Panc1 (cell line): Measurements from ENCODE around the gene BCAN. TPM values are rescaled to one million over a fixed set of nuclear protein-coding genes. Genes with fewer than 3 reads are reported as not detected.

Experiments used
- ATAC-seq: fragments of 200-7000 bp; cut with Tn5 transposase; 2 replicates; pipeline ENCODE4 v1.9.1; 2020; ENCODE audit warnings: mild to moderate bottlenecking, moderate library complexity
- BruUV-seq: library from RNA; stranded (reverse); fragments of 400-500 nt; replicated peaks from 2 replicates; lab custom pipeline; 2021; lab: Mats Ljungman, UMichigan
- CTCF ChIA-PET: fragments of 300-600 bp; sonication (Branson Sonifier 250); formaldehyde crosslinking; loops from one replicate; lab custom pipeline; 2022; ENCODE audit warnings: antibody characterized with exemption; lab: Charles Lee
- POLR2A ChIA-PET: fragments of 300-600 bp; sonication (Branson Sonifier 250); formaldehyde crosslinking; loops from one replicate; lab custom pipeline; 2022; ENCODE audit warnings: antibody characterized with exemption; lab: Charles Lee
- DNase-seq: peaks from one replicate; pipeline ENCODE4 v3.0.0-alpha.2; 2010; ENCODE audit warnings: low read depth, low spot score
- H3K27ac ChIP-seq: 2 replicates; pipeline ENCODE4 v1.5.1; 2011; ENCODE audit warnings: mild to moderate bottlenecking, low read length, inconsistent platforms
- H3K27me3 ChIP-seq: fragments of 200-500 bp; sonication (Bioruptor generic); 2 replicates; pipeline ENCODE4 v1.6.0; 2014; ENCODE audit warnings: low read length, inconsistent platforms; ENCODE audit not compliant: control insufficient read depth, insufficient read depth
- H3K36me3 ChIP-seq: fragments of 200-500 bp; sonication (Bioruptor generic); 2 replicates; pipeline ENCODE4 v1.5.1; 2014; ENCODE audit warnings: inconsistent platforms, mild to moderate bottlenecking, low read length, moderate library complexity; ENCODE audit not compliant: control insufficient read depth, insufficient read depth
- H3K4me1 ChIP-seq: 2 replicates; pipeline ENCODE4 v1.5.1; 2011; ENCODE audit warnings: inconsistent platforms, mild to moderate bottlenecking, low read length, moderate library complexity; ENCODE audit not compliant: control insufficient read depth, insufficient read depth
- H3K4me3 ChIP-seq, 2 experiments: 2 replicates each; pipeline ENCODE4 v1.5.1; 2011 to 2012; ENCODE audit warnings: low read depth in 2 of 2, low read length in 2 of 2, mild to moderate bottlenecking in 2 of 2, inconsistent platforms in 1 of 2, moderate library complexity in 1 of 2
- H3K9me3 ChIP-seq: fragments of 200-500 bp; sonication (Bioruptor generic); 2 replicates; pipeline ENCODE4 v1.5.1; 2014; ENCODE audit warnings: low read depth, mild to moderate bottlenecking, inconsistent platforms, low read length, moderate library complexity; ENCODE audit not compliant: control insufficient read depth, insufficient read depth
- CTCF ChIP-seq: fragments of 450-650 bp; IDR thresholded peaks from 2 replicates; pipeline ENCODE4 v1.5.1; 2017; ENCODE audit warnings: mild to moderate bottlenecking
- POLR2AphosphoS5 ChIP-seq: IDR thresholded peaks from 2 replicates; pipeline ENCODE4 v1.6.1; 2012; ENCODE audit warnings: mild to moderate bottlenecking, low read depth, low read length, moderate library complexity
- REST ChIP-seq, 2 experiments: IDR thresholded peaks; 2 replicates each; pipeline ENCODE4 v1.6.1; 2011 to 2012; ENCODE audit warnings: low read depth in 2 of 2, control low read depth in 1 of 2, low read length in 1 of 2, mild to moderate bottlenecking in 1 of 2, moderate library complexity in 1 of 2; ENCODE audit not compliant: insufficient read depth in 1 of 2
- SIN3A ChIP-seq: IDR thresholded peaks from 2 replicates; pipeline ENCODE4 v1.6.1; 2012; ENCODE audit warnings: low read depth, mild to moderate bottlenecking, low read length, moderate library complexity, borderline replicate concordance; ENCODE audit not compliant: insufficient read depth
- TCF7L2 ChIP-seq: IDR thresholded peaks from 2 replicates; pipeline ENCODE4 v1.6.1; 2011; ENCODE audit warnings: mild to moderate bottlenecking, low read depth, low read length, inconsistent platforms
- in situ Hi-C: cut with HindIII; loops from 2 replicates; pipeline ENCODE4 v1.10.0; 2016; ENCODE audit warnings: low sequenced_read_pairs, low pct_unique_long_range_greater_than_20kb
- intact Hi-C: fragments of 100-400 bp; cut with micrococcal nuclease; formaldehyde crosslinking; loops from one replicate; pipeline ENCODE4 v1.10.0; 2022; ENCODE audit not compliant: unreplicated experiment
- total RNA-seq: library from RNA; stranded (reverse); gene quantifications from one replicate; pipeline ENCODE4 v1.2.1, GENCODE V29; 2021; ENCODE audit not compliant: unreplicated experiment

Gene BCAN
- total RNA-seq, 1 experiment from 2014 or later, result 0.57 TPM

- Histone ChIP-seq H3K4me1 (peaks cover 84% of the 10 kb centered on the region), H3K27ac (peak overlapping the region; percentile 98), H3K9me3 (no peaks in the 10 kb centered on the region), H3K4me3 (no peak overlapping the region), H3K27me3 (no peaks in the 10 kb centered on the region), H3K36me3 (no peaks in the 10 kb centered on the region; the same call in 1 of the 2 replicates)
- CTCF ChIA-PET, result interaction anchor here (0.5 to 1.4 kb wide), 2 partner anchors 12 to 39 kb away, joined by 6 read pairs; partner anchors contain the start of gene NES
- intact Hi-C loops, result no loop called here
- ATAC-seq (no peak), DNase-seq (no peak)
- TF ChIP-seq CTCF, result no peak
- TF ChIP-seq TCF7L2, result peak; percentile 35; the same call in 1 of the 2 replicates
- POLR2A ChIA-PET, result interaction anchor here (0.5 kb wide), 1 partner anchor 64 kb away, joined by 3 read pairs; the partner anchor contains the start of gene METTL25B
- no TSS peak for BruUV-seq
- in situ Hi-C loops, result no loop called here
These were observed 22.3 kb downstream of the BCAN start for GRCh38 chr1:156664046-156664766.

GRCh38 chr1:156664767-156665411 lies 23.0 kb downstream of the BCAN start:
- Histone ChIP-seq H3K9me3 (no peaks in the 10 kb centered on the region), H3K27ac (peak overlapping the region; percentile 98), H3K27me3 (no peaks in the 10 kb centered on the region), H3K4me3 (no peak overlapping the region), H3K4me1 (peaks cover 81% of the 10 kb centered on the region), H3K36me3 (no peaks in the 10 kb centered on the region; the same call in 1 of the 2 replicates)
- intact Hi-C loops, result no loop called here
- ChIA-PET POLR2A (interaction anchor here (0.6 kb wide), 1 partner anchor 15 kb away, joined by 8 read pairs; no protein-coding TSS in a partner anchor), CTCF (interaction anchor here (0.5 to 1.4 kb wide), 4 partner anchors 12 to 41 kb away, joined by 3 to 6 read pairs (median 5); partner anchors contain the start of gene NES)
- BruUV-seq, result no TSS peak
- ATAC-seq, result no peak
- TF ChIP-seq REST (IDR thresholded peaks at IDR 0.05; ENCODE audit: insufficient read depth in 1 of 2, low read depth in 2 of 2, low read length in 1 of 2), result no peak
- no peak for TF ChIP-seq POLR2AphosphoS5
- no peak for TF ChIP-seq CTCF
- TF ChIP-seq TCF7L2, result no peak
- TF ChIP-seq SIN3A, result no peak
- no peak for DNase-seq
- in situ Hi-C loops, result no loop called here
